DOHH2 (cell line): ENCODE results near the gene FBXO7.
A peak's percentile ranks its signal among the peaks of the same experiment; 100 is the strongest.

Experiments used
- H3F3A ChIP-seq: fragments of 200-600 bp; sonication (generic), shearing (Covaris generic); 2 replicates; pipeline ENCODE4 v1.6.0; 2016; ENCODE audit warnings: antibody characterized with exemption, mild to moderate bottlenecking; ENCODE audit not compliant: control insufficient read depth, insufficient read depth
- H3K27ac ChIP-seq: fragments of 200-600 bp; sonication (generic); 2 replicates; pipeline ENCODE4 v1.5.1; 2014; ENCODE audit warnings: low read depth, mild to moderate bottlenecking, low read length, moderate library complexity
- H3K27me3 ChIP-seq: fragments of 200-600 bp; sonication (generic); 2 replicates; pipeline ENCODE4 v1.6.1; 2014; ENCODE audit warnings: mild to moderate bottlenecking, low read length, mixed read lengths; ENCODE audit not compliant: control insufficient read depth
- H3K36me3 ChIP-seq: fragments of 200-600 bp; sonication (generic); 2 replicates; pipeline ENCODE4 v1.6.1; 2014; ENCODE audit warnings: mild to moderate bottlenecking, low read length, moderate library complexity, mixed read lengths; ENCODE audit not compliant: control insufficient read depth
- H3K4me1 ChIP-seq: fragments of 200-600 bp; sonication (generic); 2 replicates; pipeline ENCODE4 v1.6.1; 2014; ENCODE audit warnings: mild to moderate bottlenecking, low read length, mixed read lengths; ENCODE audit not compliant: control insufficient read depth
- H3K4me2 ChIP-seq: fragments of 200-600 bp; sonication (generic); 2 replicates; pipeline ENCODE4 v1.6.0; 2014; ENCODE audit warnings: mild to moderate bottlenecking, low read length, moderate library complexity
- H3K4me3 ChIP-seq: fragments of 200-600 bp; sonication (generic); 2 replicates; pipeline ENCODE4 v1.5.1; 2014; ENCODE audit warnings: mild to moderate bottlenecking, low read length, mixed read lengths
- H3K79me2 ChIP-seq: fragments of 200-600 bp; sonication (generic); 2 replicates; pipeline ENCODE4 v1.6.1; 2014; ENCODE audit warnings: mild to moderate bottlenecking, low read length, mixed read lengths; ENCODE audit not compliant: control insufficient read depth
- H3K9me2 ChIP-seq: fragments of 200-600 bp; sonication (generic); replicated peaks from 2 replicates; pipeline ENCODE4 v1.6.1; 2014; ENCODE audit warnings: mild to moderate bottlenecking, low read length, mixed read lengths; ENCODE audit not compliant: control insufficient read depth
- H3K9me3 ChIP-seq: fragments of 200-600 bp; sonication (generic); 2 replicates; pipeline ENCODE4 v1.6.1; 2014; ENCODE audit warnings: antibody characterized with exemption, low read length, mixed read lengths; ENCODE audit not compliant: control insufficient read depth, insufficient read depth
- H4K20me1 ChIP-seq: fragments of 200-600 bp; sonication (generic); 2 replicates; pipeline ENCODE4 v1.6.0; 2014; ENCODE audit warnings: low read depth, mild to moderate bottlenecking, antibody characterized with exemption, low read length, moderate library complexity; ENCODE audit not compliant: control insufficient read depth, insufficient read depth
- EZH2phosphoT487 ChIP-seq: fragments of 200-600 bp; sonication (generic); IDR thresholded peaks from 2 replicates; pipeline ENCODE4 v1.6.1; 2017; ENCODE audit warnings: borderline replicate concordance, mild to moderate bottlenecking, antibody characterized with exemption, low read length, moderate library complexity, mixed read lengths
- TF ChIP-seq, protein P1 (sequence below): fragments of 200-600 bp; sonication (generic); IDR thresholded peaks from one replicate; pipeline ENCODE4 v1.5.1; 2014; ENCODE audit warnings: antibody characterized with exemption, mild to moderate bottlenecking, low read depth, low read length; ENCODE audit not compliant: poor library complexity, severe bottlenecking

The FBXO7 gene

DNA sequence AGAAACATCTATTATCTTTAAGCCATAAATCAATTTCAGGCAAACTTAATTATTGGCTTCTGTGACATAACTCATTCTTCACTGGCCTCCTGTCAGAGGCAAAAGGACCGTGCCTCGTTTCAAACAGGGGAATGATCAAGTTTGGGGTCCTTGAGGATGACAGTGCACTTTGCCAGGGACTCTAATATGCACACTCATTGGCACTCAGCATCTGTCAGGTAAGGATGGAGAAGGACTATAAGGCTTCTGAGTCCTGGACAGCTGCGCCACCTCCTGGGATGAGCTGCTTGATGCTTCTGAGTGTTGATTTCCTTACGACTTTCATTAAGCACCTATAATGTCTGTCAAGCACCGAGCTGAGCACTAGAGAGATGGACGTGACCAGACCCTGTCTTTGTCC is 30.5 kb upstream of the FBXO7 start:
- Histone ChIP-seq H3K36me3 (no peaks in the 10 kb centered on the region), H3K9me2 (no peaks in the 10 kb centered on the region), H4K20me1 (no peaks in the 10 kb centered on the region), H3F3A (no peaks in the 10 kb centered on the region), H3K4me3 (no peak overlapping the region), H3K27ac (no peak overlapping the region), H3K4me2 (no peak overlapping the region), H3K27me3 (peaks cover 3% of the 10 kb centered on the region; the same call in 1 of the 2 replicates), H3K79me2 (no peaks in the 10 kb centered on the region), H3K9me3 (no peaks in the 10 kb centered on the region), H3K4me1 (no peaks in the 10 kb centered on the region)
- TF ChIP-seq, protein P1, sequence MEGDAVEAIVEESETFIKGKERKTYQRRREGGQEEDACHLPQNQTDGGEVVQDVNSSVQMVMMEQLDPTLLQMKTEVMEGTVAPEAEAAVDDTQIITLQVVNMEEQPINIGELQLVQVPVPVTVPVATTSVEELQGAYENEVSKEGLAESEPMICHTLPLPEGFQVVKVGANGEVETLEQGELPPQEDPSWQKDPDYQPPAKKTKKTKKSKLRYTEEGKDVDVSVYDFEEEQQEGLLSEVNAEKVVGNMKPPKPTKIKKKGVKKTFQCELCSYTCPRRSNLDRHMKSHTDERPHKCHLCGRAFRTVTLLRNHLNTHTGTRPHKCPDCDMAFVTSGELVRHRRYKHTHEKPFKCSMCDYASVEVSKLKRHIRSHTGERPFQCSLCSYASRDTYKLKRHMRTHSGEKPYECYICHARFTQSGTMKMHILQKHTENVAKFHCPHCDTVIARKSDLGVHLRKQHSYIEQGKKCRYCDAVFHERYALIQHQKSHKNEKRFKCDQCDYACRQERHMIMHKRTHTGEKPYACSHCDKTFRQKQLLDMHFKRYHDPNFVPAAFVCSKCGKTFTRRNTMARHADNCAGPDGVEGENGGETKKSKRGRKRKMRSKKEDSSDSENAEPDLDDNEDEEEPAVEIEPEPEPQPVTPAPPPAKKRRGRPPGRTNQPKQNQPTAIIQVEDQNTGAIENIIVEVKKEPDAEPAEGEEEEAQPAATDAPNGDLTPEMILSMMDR = peak; percentile 37
- no peak for TF ChIP-seq EZH2phosphoT487

DNA sequence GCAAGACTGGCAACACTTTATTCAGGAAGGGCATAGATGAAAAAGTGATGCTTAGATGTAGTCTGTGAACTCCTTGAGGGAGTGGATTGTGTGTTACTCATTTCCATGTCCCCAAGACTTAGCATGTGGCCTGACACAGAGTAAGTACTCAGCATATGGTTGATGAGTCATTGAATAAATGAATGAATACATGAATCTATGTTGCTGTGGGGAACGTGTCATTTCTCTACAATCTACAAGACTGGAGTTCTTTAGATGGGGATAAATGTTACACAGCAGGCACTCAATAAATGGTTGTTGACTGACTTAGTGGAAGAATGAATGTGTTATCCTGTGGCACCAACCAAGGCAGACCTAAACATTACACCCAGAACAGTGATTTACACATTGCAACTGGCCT is 28.3 kb upstream of the FBXO7 start:
- H3K4me1 ChIP-seq = no peaks in the 10 kb centered on the region
- TF ChIP-seq, protein P1 = no peak
- TF ChIP-seq EZH2phosphoT487 = no peak
- no peaks in the 10 kb centered on the region for H3K9me3 ChIP-seq
- H4K20me1 ChIP-seq = no peaks in the 10 kb centered on the region
- no peak overlapping the region for H3K27ac ChIP-seq
- H3K27me3 ChIP-seq = peaks cover 3% of the 10 kb centered on the region; the same call in 1 of the 2 replicates
- H3F3A ChIP-seq = no peaks in the 10 kb centered on the region
- H3K4me2 ChIP-seq = no peak overlapping the region
- H3K4me3 ChIP-seq = no peak overlapping the region
- no peaks in the 10 kb centered on the region for H3K9me2 ChIP-seq
- no peaks in the 10 kb centered on the region for H3K79me2 ChIP-seq
- no peaks in the 10 kb centered on the region for H3K36me3 ChIP-seq

DNA sequence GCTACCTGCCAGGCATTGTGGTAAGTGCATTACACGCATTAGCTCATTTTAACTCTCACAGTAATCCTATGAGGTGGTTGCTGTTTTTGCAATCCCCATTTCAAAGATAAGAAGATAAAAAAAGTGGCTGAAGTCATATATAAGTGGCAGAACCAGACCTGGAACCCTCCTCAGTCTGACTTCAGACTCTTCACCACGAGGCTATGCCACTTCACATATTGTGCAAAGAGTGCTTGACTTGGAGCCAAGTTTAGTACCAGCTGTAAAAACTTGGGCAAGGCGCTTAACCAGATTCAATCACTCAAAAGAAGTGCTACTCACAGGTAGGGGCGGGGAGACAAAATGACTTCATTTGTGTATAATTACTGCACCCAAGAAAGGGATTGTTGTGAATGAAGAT is 25.6 kb upstream of the FBXO7 start:
- Histone ChIP-seq H3K4me3 (no peak overlapping the region), H3K9me3 (no peaks in the 10 kb centered on the region), H4K20me1 (no peaks in the 10 kb centered on the region), H3K36me3 (no peaks in the 10 kb centered on the region), H3K9me2 (no peaks in the 10 kb centered on the region), H3K4me2 (no peak overlapping the region), H3F3A (no peaks in the 10 kb centered on the region), H3K27ac (no peak overlapping the region), H3K4me1 (no peaks in the 10 kb centered on the region), H3K79me2 (no peaks in the 10 kb centered on the region), H3K27me3 (peaks cover 8% of the 10 kb centered on the region)
- TF ChIP-seq, protein P1 = no peak
- no peak for TF ChIP-seq EZH2phosphoT487

DNA sequence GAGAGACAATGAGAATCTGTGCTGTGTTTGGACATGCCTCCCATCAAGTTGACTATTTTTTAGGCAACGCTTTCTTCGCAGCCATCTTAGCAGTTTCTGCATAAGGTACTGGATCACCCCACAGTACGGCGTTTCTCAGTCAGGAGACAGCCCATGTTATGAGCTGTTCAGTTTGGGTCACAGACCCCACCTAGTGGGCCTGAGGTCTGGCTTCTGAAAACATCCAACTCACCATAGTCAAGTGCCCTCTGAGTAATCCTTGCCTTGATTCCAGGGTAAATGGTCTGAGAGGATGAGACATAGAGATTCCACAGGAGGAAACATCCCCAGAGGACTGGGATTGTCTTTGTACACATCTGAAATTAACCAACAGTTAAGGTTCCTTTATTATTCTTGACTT is 17.6 kb upstream of the FBXO7 start:
- Histone ChIP-seq H3K36me3 (no peaks in the 10 kb centered on the region), H3K4me2 (no peak overlapping the region), H3K9me2 (no peaks in the 10 kb centered on the region), H3K27ac (no peak overlapping the region), H3F3A (no peaks in the 10 kb centered on the region), H3K4me3 (no peak overlapping the region), H3K4me1 (no peaks in the 10 kb centered on the region), H3K27me3 (peaks cover 33% of the 10 kb centered on the region), H4K20me1 (no peaks in the 10 kb centered on the region), H3K9me3 (no peaks in the 10 kb centered on the region), H3K79me2 (no peaks in the 10 kb centered on the region)
- no peak for TF ChIP-seq EZH2phosphoT487
- TF ChIP-seq, protein P1 = no peak
